ENCODE results near the gene EHD3.

EHD3 gene

GRCh38 chr2:31254237-31255203 lies 20.6 kb downstream of the EHD3 start:
- DNase-seq (no peak), ATAC-seq (no peak)
- Mint-ChIP-seq H3K4me3 (no peak overlapping the region), H3K9me3 (no peaks in the 10 kb centered on the region), H3K27me3 (no peaks in the 10 kb centered on the region), H3K4me1 (no peaks in the 10 kb centered on the region), H3K27ac (peak overlapping the region in 1 of 2 donors; percentile 71)

GRCh38 chr2:31255911-31256571 lies 22.1 kb downstream of the EHD3 start:
- no peaks in the 10 kb centered on the region for H3K4me1 Mint-ChIP-seq
- H3K4me3 Mint-ChIP-seq: no peak overlapping the region
- H3K27ac Mint-ChIP-seq: no peak overlapping the region
- no peak for ATAC-seq
- no peak for DNase-seq
- H3K9me3 Mint-ChIP-seq: no peaks in the 10 kb centered on the region
- H3K27me3 Mint-ChIP-seq: no peaks in the 10 kb centered on the region

- H3K27ac Mint-ChIP-seq: no peak overlapping the region
These were observed 22.8 kb downstream of the EHD3 start for GRCh38 chr2:31256611-31257382.

GRCh38 chr2:31258351-31258750 lies 24.4 kb downstream of the EHD3 start:
- Mint-ChIP-seq H3K4me3 (no peak overlapping the region), H3K27ac (peak overlapping the region; percentile 15 to 31), H3K27me3 (no peaks in the 10 kb centered on the region), H3K9me3 (no peaks in the 10 kb centered on the region), H3K4me1 (no peaks in the 10 kb centered on the region)
- DNase-seq (no peak), ATAC-seq (no peak)

More at GRCh38 chr2:31256611-31257382, 22.8 kb downstream of the EHD3 start:
- ATAC-seq (no peak), DNase-seq (no peak)
- Mint-ChIP-seq H3K4me1 (no peaks in the 10 kb centered on the region), H3K27me3 (no peaks in the 10 kb centered on the region), H3K9me3 (no peaks in the 10 kb centered on the region), H3K4me3 (no peak overlapping the region)

- DNase-seq (no peak), ATAC-seq (no peak)
- Mint-ChIP-seq H3K9me3 (no peaks in the 10 kb centered on the region), H3K27me3 (no peaks in the 10 kb centered on the region), H3K27ac (peak overlapping the region in 1 of 2 donors; percentile 55), H3K4me3 (no peak overlapping the region), H3K4me1 (no peaks in the 10 kb centered on the region)
These were observed 25.1 kb downstream of the EHD3 start for GRCh38 chr2:31259075-31259474.

GRCh38 chr2:31260870-31261269 lies 26.9 kb downstream of the EHD3 start:
- Mint-ChIP-seq H3K9me3 (no peaks in the 10 kb centered on the region), H3K4me3 (no peak overlapping the region), H3K4me1 (no peaks in the 10 kb centered on the region), H3K27me3 (no peaks in the 10 kb centered on the region), H3K27ac (no peak overlapping the region)
- DNase-seq (no peak), ATAC-seq (no peak)

- Mint-ChIP-seq H3K4me1 (no peaks in the 10 kb centered on the region), H3K27me3 (no peaks in the 10 kb centered on the region), H3K9me3 (no peaks in the 10 kb centered on the region), H3K27ac (peak overlapping the region in 1 of 2 donors; percentile 19), H3K4me3 (no peak overlapping the region)
- DNase-seq: no peak
- ATAC-seq: no peak
These were observed 29.8 kb downstream of the EHD3 start for GRCh38 chr2:31263636-31264190.

GRCh38 chr2:31265234-31265633 lies 31.3 kb downstream of the EHD3 start:
- DNase-seq (no peak), ATAC-seq (no peak)
- Mint-ChIP-seq H3K27ac (no peak overlapping the region), H3K4me3 (no peak overlapping the region), H3K9me3 (no peaks in the 10 kb centered on the region), H3K4me1 (no peaks in the 10 kb centered on the region), H3K27me3 (no peaks in the 10 kb centered on the region)

GRCh38 chr2:31266804-31267203 lies 32.9 kb downstream of the EHD3 start:
- H3K4me1 Mint-ChIP-seq: no peaks in the 10 kb centered on the region
- no peak overlapping the region for H3K4me3 Mint-ChIP-seq
- no peak overlapping the region for H3K27ac Mint-ChIP-seq
- no peak for DNase-seq
- H3K9me3 Mint-ChIP-seq: no peaks in the 10 kb centered on the region
- no peak for ATAC-seq
- no peaks in the 10 kb centered on the region for H3K27me3 Mint-ChIP-seq

- no peaks in the 10 kb centered on the region for H3K4me1 Mint-ChIP-seq
- ATAC-seq: no peak
- no peak for DNase-seq
- no peaks in the 10 kb centered on the region for H3K27me3 Mint-ChIP-seq
- H3K27ac Mint-ChIP-seq: peak overlapping the region in 1 of 2 donors; percentile 56
- H3K9me3 Mint-ChIP-seq: no peaks in the 10 kb centered on the region
- no peak overlapping the region for H3K4me3 Mint-ChIP-seq
These were observed 33.6 kb downstream of the EHD3 start for GRCh38 chr2:31267437-31268120.

GRCh38 chr2:31268344-31268743 lies 34.4 kb downstream of the EHD3 start:
- H3K27ac Mint-ChIP-seq: no peak overlapping the region

GRCh38 chr2:31269087-31269486 lies 35.1 kb downstream of the EHD3 start:
- Mint-ChIP-seq H3K4me3 (no peak overlapping the region), H3K27ac (no peak overlapping the region), H3K4me1 (no peaks in the 10 kb centered on the region), H3K9me3 (no peaks in the 10 kb centered on the region), H3K27me3 (peaks cover 7% of the 10 kb centered on the region)
- ATAC-seq (no peak), DNase-seq (no peak)

More at GRCh38 chr2:31268344-31268743, 34.4 kb downstream of the EHD3 start:
- ATAC-seq (no peak), DNase-seq (no peak)
- no peak overlapping the region for H3K4me3 Mint-ChIP-seq
- H3K9me3 Mint-ChIP-seq: no peaks in the 10 kb centered on the region
- H3K27me3 Mint-ChIP-seq: no peaks in the 10 kb centered on the region
- no peaks in the 10 kb centered on the region for H3K4me1 Mint-ChIP-seq

- no peak for DNase-seq
- Mint-ChIP-seq H3K27ac (peak overlapping the region in 1 of 2 donors; percentile 20), H3K4me3 (no peak overlapping the region), H3K9me3 (no peaks in the 10 kb centered on the region), H3K27me3 (peaks cover 17% of the 10 kb centered on the region), H3K4me1 (no peaks in the 10 kb centered on the region)
- ATAC-seq: no peak
These were observed 36.2 kb downstream of the EHD3 start for GRCh38 chr2:31270131-31270530.

GRCh38 chr2:31270822-31271231 lies 36.9 kb downstream of the EHD3 start:
- H3K4me3 Mint-ChIP-seq: no peak overlapping the region
- H3K4me1 Mint-ChIP-seq: no peaks in the 10 kb centered on the region
- H3K27me3 Mint-ChIP-seq: peaks cover 19% of the 10 kb centered on the region
- H3K9me3 Mint-ChIP-seq: no peaks in the 10 kb centered on the region
- no peak for DNase-seq
- no peak overlapping the region for H3K27ac Mint-ChIP-seq
- ATAC-seq: no peak

GRCh38 chr2:31271851-31272267 lies 37.9 kb downstream of the EHD3 start:
- Mint-ChIP-seq H3K9me3 (no peaks in the 10 kb centered on the region), H3K27me3 (peaks cover 19% of the 10 kb centered on the region), H3K4me1 (no peaks in the 10 kb centered on the region), H3K27ac (no peak overlapping the region), H3K4me3 (no peak overlapping the region)
- ATAC-seq: no peak
- DNase-seq: no peak

Measured in stimulated activated naive CD8-positive, alpha-beta T cell treated with anti-CD3 and anti-CD28 coated beads, Interleukin-15, amount 100 ng/mL, for 72 hours (primary cell).